Measurements from ENCODE around the gene DYNC2LI1.

The DYNC2LI1 gene

DNA sequence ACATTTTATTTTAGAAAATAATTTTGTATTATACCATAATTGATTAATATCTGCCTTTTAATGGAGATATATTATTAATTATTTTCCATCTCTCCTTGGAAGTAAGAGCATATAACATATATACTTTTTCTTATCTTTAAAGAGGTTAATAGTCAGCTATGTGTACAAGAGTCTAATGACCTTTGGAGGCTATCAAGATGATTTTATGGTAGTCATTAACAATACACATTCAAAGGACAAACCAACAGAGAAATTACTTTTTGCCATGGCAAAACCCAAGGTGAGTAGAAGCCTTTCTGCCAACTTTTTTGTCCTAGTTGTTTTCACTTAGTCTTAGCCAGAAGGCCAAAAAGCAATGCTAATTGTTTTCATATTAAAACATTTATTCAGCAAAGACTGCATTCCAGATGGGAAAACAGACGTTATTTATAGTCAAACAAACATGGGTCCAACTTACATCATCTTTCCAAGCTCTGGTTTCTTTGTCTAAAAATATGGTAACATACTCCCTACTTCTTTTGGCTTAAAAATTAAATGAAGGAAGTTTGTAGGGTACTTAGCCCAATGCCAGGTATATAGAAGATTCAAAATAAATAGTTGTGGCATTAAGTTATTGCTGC lies 9.6 kb upstream of the DYNC2LI1 start:
- DNase-seq = no peak

GRCh38 chr2:43766006-43766405 lies 7.8 kb upstream of the DYNC2LI1 start:
- DNase-seq = no peak

GRCh38 chr2:43774617-43775016 lies 778 bp downstream of the DYNC2LI1 start:
- DNase-seq = no peak

DNA sequence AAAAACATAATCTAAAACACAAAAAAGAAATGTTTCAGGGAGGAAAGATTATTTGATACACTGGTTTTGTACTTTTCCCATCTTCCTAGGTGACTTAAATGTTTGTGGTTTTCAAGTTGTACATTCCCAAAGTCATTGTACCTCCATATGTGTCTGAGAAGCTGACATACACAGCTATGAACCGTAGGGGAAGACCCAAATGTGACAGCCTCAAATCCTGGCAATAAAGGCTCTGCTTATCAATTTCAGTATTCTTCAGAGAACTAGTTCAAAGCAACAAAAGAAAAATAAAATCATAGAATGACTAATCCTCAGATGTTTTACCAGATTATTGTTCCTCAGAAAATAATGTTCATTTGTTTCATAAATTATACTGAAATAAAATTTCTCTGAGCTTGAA lies 2.5 kb downstream of the DYNC2LI1 start:
- no peak for DNase-seq

DNA sequence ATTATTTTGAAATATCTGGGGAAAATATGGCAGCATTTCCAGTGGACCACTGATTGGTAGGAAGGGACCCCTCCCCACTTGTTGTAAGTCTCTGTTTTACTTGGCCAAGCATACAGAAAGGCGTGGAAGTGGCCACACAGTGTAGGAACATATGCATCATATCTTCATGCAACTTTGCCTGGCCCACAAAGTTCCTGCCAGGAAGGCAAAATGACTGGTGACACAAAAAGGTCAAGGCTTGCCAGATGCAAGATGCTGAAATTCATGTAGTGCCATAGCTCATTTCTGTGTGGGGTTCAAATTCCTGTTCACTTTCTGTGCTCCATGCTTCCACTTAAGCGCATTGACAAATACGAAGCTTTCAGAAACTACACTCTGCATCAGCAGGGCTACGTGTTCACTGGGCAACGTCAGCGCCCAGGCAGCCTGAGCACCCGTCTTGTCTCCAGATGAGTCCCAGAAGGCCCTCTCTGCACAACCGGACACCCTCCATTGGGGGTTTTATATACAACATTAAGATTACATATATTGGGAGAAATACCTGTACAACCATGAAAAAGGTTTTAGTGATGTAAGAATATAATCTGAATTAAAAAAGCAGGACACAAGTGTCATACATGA lies 3.6 kb downstream of the DYNC2LI1 start:
- DNase-seq = no peak

DNA sequence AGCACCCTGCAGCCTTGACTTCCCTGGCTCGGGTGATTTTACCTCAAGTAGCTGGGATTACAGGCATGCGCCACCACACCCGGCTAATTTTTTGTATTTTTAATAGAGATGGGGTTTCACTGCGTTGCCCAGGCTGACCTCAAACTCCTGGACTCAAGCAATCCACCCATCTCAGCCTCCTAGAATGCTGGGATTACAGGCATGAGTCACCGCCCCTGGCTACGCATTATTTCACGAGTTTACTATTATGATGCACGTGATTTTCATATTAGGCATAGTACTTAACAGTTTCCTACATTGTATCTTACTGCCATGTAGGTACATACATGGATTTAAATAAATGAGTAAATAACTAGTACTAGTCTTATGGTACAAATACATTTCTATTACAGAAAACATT lies 4.4 kb downstream of the DYNC2LI1 start:
- DNase-seq = no peak

DNA sequence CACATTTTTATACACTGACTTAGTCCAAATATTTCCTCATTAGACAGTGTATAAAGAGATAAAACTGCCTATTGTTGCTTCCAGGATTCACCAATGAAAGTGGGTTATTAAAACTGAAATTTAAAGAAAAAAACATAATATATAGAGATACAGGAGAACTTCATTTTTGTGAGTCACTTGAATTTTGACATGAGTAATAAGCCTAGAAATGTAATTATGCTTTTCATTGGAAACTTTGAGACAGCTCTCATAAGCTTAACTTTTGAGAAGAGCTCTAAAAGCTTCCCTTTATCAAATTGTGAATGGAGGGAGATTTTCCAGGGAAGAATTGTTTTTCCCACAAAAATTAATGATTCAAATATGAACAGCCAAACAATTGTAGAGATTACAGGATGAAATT lies 14.1 kb downstream of the DYNC2LI1 start:
- DNase-seq = no peak

DNA sequence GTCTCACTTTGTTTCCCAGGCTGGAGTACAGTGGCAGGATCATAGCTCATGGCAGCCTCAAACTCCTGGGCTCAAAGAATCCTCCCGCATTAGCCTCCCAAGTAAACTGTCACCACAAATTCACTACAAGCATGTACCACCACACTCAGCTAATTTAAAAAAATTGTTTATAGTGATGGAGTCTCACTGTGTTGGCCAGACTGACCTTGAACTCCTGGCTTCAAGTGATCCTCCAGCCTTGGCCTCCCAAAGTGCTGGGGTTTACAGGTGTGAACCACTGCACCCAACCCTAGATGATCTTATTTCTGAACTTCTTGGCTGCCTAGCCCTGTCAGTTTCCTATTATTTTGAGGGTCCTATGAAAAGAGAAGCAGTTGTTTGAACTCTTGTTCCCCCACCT lies 14.8 kb downstream of the DYNC2LI1 start:
- no peak for DNase-seq

DNA sequence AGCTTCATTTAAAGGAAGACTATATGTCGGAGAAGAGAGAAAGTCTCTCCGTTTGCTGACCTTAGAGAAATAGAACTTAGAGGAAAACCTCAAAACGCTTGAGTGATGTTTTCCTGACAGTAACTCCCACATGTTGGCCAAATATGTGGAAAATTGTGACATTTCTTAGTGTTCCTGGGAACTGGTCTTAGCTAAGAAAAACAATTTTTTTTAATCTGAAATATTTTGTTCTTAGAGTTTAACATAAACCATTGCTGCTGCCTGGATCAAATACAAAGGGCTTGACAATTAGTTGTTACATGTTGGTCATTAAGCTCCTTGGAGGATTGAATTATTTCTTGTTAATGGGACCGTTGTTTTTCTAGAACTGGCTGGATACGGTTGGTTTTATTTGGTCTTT lies 16.3 kb downstream of the DYNC2LI1 start:
- no peak for DNase-seq

GRCh38 chr2:43791035-43791765 lies 17.4 kb downstream of the DYNC2LI1 start:
- DNase-seq = no peak

DNA sequence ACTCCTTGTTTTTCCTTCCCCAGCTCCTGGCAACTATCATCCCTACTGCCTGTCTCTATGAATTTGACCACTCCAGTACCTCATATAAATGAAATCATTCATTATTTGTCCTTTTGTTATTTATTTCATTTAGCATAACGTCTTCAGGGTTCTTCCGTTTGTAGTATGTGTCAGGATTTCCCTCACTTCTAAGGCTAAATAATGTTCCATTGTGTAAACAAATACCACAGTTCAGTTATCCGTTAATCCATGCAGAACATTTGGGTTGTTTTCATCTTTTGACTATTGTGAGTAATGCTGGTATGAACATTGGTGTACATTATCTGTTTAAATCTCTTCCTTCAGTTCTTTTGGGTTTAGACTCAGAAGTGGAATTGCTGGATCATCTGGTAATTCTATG lies 18.8 kb downstream of the DYNC2LI1 start:
- DNase-seq = no peak

GRCh38 chr2:43794956-43795355 lies 21.1 kb downstream of the DYNC2LI1 start:
- DNase-seq = no peak

DNA sequence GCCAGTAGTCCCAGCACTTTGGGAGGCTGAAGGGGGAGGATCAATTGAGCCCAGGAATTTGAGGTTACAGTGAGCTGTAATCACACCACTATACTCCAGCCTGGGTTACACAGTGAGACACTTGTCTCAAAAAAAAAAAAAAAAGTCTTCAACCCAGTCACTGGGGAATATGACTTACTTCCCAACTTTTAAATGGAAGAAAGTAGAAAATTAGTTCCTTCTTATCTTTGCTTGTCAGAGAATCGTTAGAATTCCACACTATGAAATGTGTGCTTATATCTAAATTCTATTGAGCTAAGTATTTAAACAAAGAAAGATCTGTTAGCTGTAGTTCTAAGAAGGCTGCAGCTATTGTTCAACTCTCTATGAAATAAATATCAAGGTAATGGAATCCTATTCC lies 22.4 kb downstream of the DYNC2LI1 start:
- no peak for DNase-seq

GRCh38 chr2:43798300-43798699 lies 24.5 kb downstream of the DYNC2LI1 start:
- DNase-seq = no peak

GRCh38 chr2:43800894-43801293 lies 27.1 kb downstream of the DYNC2LI1 start:
- no peak for DNase-seq

DNA sequence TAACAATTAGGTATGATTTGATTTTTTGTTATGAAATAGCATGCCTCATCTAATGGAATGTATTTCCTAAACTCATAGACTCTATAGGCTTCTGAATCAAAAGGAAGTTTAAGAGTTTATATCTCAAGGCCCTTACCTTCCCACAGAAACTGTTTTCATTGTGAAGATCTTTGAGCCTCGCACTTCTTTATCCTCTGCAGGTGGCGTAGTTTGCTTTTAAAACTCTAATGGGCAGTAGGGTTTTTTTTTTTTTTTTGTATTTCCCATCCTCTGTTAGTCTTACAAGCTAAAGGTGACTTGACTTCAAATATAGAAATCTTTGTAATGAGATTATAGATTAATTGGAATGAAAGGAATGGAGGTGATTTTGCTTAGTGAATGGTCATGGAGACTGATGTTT lies 28.3 kb downstream of the DYNC2LI1 start:
- DNase-seq = no peak

DNA sequence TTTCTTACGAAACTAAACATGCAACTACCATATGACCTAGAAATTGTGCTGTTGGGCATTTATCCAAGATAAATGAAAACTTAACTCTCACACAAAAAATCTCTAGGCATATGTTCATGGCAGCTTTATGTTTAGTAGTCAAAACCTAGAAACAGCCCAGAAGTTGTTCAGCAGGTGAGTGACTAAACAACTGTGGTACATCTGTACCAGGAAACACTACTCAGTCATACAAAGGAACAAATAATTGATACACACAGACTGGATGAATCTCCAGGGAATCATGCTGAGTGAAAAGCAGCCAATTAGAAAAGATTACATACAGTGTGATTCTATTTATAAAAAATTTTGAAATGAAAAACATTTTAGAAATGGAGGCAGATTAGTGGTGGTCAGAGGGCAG lies 29.3 kb downstream of the DYNC2LI1 start:
- no peak for DNase-seq

- DNase-seq = no peak
Measured at GRCh38 chr2:43806719-43807031, 32.8 kb downstream of the DYNC2LI1 start.

GRCh38 chr2:43810452-43810851 lies 36.6 kb downstream of the DYNC2LI1 start:
- DNase-seq = no peak

DNA sequence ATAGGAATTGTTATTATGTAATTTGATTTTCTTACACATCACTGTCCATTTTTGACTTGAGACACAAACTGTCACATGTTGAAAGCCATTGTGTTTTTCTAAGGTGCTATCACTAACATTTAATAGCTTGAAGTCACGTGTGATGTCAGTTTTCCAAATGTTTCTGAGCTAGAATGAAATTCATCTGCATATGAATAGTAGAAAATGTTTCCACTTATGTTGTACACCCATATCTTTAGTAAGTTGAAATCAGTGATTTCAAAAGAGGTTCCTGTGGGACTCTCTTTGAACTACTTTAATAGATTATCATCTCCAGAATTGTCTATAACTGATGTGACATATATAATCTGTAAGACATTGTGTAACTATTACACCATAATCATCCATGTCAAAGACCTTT lies 37.0 kb downstream of the DYNC2LI1 start:
- no peak for DNase-seq

DNA sequence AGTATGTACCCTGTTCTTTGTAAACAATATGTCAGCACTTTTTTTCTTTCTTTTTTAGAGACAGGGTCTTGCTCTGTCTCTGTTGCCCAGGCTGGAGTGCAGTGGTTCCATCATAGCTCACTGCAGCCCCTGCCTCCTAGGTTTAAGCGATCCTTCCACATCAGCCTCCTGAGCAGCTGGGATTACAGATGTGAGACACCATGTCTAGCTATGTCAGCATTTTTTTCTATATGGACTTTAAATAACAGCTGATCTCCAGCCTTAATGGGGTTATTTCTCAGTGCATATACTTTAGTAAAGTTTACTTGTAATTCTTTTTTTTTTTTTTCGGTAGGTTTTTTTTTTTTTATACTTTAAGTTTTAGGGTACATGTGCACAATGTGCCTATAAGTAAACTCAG lies 38.2 kb downstream of the DYNC2LI1 start:
- DNase-seq = no peak

DNA sequence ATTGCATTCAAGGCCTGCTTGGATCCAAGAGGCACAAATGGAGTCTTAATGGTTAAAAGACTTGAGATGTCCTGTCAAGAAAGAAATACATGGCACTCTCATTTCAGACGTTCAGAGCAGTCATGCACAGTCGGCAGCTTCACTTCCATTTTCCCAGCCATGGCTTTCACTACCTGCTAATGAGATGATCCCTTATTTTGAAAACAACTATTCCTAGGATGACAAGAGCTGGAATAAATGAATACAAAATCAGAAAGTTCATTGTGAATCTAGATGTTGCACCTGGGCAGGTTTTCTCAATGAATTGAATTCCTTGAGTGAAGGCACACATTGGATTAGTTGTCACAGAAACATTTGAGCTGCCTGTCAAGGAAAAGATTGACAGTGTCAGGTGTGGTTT lies 39.1 kb downstream of the DYNC2LI1 start:
- DNase-seq = no peak

GRCh38 chr2:43814711-43815110 lies 40.9 kb downstream of the DYNC2LI1 start:
- DNase-seq = no peak

- no peak for DNase-seq
Measured at GRCh38 chr2:43818761-43819160, 44.9 kb downstream of the DYNC2LI1 start.
